Stimulated activated CD4-positive, alpha-beta T cell treated with anti-CD3 and anti-CD28 coated beads, TNF-alpha, amount 100 ng/mL, for 1 hour (primary cell): ENCODE measurements around the gene TCAIM.
"Not testable (repeated sequence)": the region's sequence is repeated elsewhere in the genome, so short reads cannot be mapped to it uniquely, and the experiment has no call there.

Experiments used
- DNase-seq, 3 donors: peaks; one replicate each; pipeline ENCODE4 v3.0.0-alpha.2; 2020; ENCODE audit warnings: low read depth in 3 of 3, low spot score in 1 of 3

The TCAIM gene

GRCh38 chr3:44412365-44412764 is 73.8 kb downstream of the TCAIM start:
- DNase-seq, result no peak

GRCh38 chr3:44414517-44415090 is 76.0 kb downstream of the TCAIM start:
- no peak for DNase-seq

DNA sequence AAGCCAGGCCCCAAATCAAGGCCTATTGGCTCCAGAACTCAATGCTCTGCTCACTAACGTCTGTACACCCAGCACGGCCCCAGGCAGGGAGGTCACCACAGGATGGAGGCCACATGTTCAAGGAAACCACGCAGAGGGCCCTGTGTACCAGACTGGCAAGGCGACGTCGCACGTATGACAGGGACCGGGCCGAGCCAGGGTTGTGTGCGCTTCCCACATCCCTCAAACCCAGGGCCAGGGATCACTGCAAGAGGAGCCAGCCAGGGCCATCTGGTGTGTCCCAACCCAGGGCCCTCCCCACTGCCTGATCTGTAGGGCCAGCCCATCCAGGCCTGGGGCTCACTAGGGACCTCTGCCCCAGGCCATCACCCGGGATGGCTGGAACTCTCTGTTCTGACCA is 76.9 kb downstream of the TCAIM start:
- DNase-seq, result no peak

GRCh38 chr3:44416031-44417030 is 77.8 kb downstream of the TCAIM start:
- no peak for DNase-seq

GRCh38 chr3:44418118-44418517 is 79.6 kb downstream of the TCAIM start:
- DNase-seq, result not testable (repeated sequence)

DNA sequence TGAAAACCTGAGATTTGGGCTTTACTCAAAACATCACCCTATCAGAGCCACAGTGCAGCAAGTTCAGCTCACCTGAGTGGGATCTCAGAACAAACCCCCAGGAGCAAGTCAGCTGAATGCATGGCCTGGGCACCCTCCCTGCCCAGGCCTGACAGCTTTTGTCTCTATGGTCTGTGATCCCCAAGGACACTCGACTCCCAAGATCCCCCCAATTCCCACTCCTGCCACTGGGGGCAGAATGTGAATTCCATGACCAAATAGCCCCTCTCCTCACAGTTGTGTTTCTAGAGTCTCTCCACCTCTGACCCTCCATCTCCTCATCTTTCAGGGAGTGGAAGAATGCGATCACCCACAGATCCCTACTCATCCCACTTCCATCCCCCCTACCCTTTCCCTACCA is 80.0 kb downstream of the TCAIM start:
- DNase-seq, result no peak

DNA sequence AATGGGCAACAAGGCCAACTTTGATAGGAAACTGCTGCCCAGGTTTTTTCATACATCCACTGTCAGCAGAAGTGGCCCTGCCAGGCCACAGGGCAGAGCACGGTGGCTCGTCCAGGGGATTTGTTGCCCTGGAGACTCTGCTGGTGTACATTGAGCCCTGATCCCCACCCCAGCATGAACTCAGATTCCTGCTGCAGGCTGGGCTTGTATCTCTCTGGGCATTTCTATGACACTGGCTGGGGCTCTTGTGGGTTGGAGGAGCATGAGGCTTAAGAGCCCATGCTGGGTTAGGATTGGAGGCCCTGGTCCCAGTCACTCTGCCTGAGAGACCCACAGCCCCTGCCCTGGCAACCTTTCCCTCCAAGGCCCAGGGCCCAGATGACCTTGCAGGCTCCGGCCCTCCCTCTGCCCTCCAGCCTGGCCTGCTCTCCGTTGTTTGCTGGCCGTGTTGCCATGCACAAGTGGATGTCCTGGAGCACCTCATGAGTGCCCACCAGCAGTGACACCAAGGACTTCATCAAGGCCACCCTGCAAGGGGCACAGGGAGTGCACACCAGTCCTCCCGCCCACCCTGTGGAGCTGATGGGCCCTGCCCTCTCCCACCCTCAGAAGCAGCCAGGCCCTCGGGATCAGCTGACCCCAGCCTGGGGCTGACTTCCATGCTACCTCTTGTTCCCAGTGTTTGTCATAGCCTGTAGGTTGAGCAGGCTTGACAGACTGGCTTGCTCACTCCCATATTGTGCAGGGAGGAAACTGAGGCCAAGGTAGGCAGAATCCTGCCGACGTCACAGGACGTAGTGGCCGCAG is 80.8 kb downstream of the TCAIM start:
- DNase-seq, result no peak

GRCh38 chr3:44419923-44420650 is 81.5 kb downstream of the TCAIM start:
- DNase-seq, result no peak

GRCh38 chr3:44420676-44421075 is 82.1 kb downstream of the TCAIM start:
- DNase-seq, result no peak

GRCh38 chr3:44421280-44421679 is 82.7 kb downstream of the TCAIM start:
- no peak for DNase-seq

GRCh38 chr3:44424758-44425157 is 86.2 kb downstream of the TCAIM start:
- DNase-seq, result no peak

GRCh38 chr3:44427683-44428082 is 89.1 kb downstream of the TCAIM start:
- DNase-seq, result no peak

DNA sequence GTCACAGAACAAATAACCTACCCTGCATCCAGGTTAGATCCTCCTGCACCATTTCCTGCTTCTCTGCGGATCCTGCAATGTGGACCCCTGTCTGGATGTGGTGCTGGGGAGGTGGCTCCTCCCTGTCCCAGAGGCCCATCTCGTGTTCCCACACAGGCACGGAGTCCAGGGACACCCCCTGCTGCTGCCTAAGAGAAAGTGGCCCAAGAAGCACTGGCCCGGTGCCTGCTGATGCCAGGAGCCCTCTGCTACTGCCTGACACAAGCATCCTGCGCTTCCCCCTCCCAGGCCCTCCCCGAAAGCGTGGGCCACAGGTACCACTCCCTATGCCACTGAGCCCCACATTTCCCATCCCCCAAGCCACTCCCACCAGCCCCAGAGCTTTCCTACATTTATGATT is 90.3 kb downstream of the TCAIM start:
- DNase-seq, result no peak

DNA sequence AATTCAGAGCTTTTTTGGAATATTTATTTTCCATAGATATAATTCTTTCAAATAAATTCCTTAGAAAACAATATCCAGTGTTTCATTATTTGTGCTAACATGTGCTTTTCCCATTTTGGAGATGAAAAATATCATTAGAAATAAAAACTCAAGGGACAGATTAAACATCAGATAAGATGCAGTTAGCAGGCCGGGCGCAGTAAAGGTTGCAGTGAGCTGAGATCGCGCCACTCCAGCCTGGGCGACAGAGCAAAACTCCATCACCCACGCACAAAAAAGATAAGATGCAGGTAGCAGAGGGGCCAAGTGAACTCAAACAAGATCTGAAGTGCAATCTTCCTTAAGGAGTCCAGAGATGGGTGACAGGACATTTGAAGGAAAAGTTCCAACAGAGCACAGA is 90.9 kb downstream of the TCAIM start:
- no peak for DNase-seq

DNA sequence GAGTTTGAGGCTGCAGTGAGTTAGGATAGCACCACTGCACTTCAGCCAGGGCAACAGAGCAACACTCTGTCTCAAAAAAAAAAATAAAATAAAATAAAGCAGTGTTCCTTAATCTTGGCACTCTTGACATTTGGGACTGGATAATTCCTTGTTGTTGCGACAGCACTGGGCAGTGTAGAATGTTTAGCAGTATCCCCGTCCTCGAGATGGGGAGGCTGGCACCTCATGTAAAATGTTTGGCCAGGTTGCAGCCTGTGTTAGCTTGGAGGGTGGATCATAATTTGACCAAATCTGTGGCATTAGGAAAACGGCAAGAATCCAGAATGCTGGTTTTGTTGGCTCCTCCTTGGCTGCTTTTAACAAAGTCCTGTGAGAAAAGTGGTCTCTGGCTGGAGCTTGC is 91.9 kb downstream of the TCAIM start:
- DNase-seq, result no peak

DNA sequence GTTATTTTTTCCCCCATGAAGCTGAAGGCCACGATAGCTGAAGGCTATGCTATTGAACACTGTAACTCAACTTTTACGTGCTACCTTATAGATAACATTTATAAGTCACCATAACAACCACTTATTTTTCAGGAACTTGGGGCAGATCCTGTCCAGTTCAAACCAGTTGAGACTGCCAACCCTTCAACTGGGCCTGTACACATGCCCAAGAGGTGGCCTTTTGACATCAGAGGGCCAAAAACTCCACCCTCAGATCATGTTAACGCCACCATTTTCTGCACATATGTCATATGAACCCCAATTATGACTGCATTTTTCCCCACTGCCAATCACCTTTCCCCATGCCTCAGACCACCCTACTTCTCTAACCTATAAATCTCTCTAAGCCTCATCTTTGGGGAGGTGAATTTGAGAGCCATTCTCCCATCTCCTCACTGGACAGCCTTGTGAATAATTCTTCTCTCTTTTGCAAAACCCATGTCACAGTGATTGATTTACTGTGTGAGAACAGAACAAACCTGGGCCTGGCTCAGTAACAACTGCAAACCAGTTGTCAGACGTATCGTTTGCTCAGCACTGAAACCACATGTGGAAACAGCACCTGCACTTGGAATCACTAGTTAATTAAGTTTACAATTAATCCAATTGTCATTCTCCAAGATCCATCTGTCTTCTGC is 96.4 kb downstream of the TCAIM start:
- DNase-seq, result no peak

DNA sequence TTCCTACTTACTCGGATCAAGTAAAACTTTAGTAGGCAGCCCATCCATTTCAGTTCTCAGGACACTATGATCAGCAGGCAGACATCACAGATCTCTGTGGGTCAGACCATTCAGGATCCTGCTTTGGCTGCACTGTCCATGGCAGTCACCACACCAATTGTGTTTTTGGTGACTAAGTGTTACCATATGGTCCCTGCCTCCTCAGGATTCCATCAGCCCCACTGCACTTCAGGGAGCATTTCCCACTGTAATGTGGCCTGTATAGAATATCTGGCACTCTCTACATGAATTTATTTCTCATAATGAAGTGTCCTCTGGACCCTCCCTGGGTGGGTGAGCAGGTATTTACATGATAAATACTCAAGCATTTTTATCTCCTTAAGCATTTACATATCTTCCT is 97.6 kb downstream of the TCAIM start:
- no peak for DNase-seq

DNA sequence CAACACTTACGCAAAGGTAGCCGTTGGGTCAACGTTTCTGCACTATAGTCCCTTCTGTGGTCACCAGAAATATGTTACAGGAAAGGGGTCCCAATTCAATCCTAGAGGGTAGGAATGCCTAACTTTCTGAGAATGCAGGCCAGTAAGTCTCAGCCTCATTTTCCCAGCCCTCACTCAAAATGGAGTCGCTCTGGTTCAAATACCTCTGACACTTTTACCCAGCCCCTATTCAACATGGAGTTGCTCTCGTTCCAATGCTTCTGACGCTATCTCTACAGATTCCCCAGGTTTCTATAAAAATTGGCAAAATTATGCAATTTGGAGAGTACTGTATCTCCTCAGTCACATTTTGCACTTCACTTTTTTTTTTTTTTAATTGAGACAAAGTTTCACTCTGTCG is 99.2 kb downstream of the TCAIM start:
- no peak for DNase-seq

GRCh38 chr3:44439499-44440295 is 101.1 kb downstream of the TCAIM start:
- peak in 2 of 3 donors; percentile 1 to 24 for DNase-seq
